Astrocyte of the cerebellum (primary cell): ENCODE measurements around the gene NHLRC4.

Source experiments
- DNase-seq: peaks from one replicate; pipeline ENCODE4 v3.0.0-alpha.2; 2011; ENCODE audit warnings: low read depth
- H3K4me3 ChIP-seq: 2 replicates; pipeline ENCODE4 v1.5.1; 2011; ENCODE audit warnings: mild to moderate bottlenecking, low read depth, low read length, moderate library complexity
- in situ Hi-C: cut with HindIII; loops from 2 replicates; pipeline ENCODE4 v1.10.0; 2017; ENCODE audit warnings: low sequenced_read_pairs
- TF ChIP-seq, protein P1 (sequence below): IDR thresholded peaks from 2 replicates; pipeline ENCODE4 v1.5.1; 2012; ENCODE audit warnings: low read length, low read depth, moderate library complexity, mild to moderate bottlenecking; ENCODE audit errors: missing control alignments

Gene NHLRC4, protein sequence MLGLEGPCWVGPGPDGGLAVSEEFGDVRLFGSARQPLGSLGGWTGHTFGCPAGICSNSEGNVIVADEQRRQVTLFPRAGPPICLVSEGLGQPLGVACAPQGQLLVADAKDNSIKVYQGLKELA

DNA sequence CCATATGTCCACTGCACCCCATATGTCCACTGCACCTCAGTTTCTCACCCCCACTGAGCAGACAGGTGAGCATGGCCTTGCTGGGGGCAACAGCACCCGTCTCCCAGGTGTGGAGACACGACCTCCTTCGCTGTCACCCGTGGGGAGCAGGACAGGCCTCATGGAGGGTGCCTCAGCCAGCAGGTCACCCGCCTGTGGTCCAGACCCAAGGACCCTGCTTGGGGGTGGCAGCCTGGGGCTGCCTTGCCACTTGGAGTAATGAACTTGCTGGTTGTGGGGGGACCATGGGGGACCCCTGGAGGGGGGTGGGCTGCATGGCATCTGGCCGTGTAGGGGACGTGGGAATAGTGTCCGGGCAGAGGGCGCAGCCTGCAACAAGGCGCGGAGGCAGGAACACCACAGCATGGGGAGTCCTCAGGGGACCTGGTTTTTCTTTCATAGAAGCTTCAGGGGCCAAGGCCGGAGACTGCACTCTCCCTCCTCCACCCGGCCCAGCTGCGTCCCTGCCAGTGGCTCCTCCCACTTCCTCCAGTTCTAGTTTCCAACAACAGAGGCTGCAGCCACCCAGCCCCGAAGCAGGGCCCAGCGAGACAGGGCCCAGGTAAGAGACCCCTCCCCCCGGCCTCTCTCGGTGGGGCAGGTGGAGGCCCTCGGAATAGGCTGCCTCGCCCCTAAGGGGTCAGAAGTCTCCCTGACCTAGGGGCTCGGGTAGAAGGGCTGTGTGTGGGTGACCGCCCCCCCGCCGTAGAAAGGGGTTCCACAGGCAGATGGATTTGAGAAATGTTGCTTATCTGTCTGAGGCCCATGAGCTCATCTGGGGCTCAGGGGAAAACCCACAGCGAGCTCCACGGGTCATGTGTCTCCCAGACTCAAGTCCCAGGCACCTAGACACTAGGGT is at the start of gene NHLRC4:
NHLRC4 (plus strand) TSS at position 531 of the 898 bp plus-strand sequence. CDS start 1,043 bp downstream, outside the sequence.
- DNase-seq: no peak
- TF ChIP-seq, protein P1, sequence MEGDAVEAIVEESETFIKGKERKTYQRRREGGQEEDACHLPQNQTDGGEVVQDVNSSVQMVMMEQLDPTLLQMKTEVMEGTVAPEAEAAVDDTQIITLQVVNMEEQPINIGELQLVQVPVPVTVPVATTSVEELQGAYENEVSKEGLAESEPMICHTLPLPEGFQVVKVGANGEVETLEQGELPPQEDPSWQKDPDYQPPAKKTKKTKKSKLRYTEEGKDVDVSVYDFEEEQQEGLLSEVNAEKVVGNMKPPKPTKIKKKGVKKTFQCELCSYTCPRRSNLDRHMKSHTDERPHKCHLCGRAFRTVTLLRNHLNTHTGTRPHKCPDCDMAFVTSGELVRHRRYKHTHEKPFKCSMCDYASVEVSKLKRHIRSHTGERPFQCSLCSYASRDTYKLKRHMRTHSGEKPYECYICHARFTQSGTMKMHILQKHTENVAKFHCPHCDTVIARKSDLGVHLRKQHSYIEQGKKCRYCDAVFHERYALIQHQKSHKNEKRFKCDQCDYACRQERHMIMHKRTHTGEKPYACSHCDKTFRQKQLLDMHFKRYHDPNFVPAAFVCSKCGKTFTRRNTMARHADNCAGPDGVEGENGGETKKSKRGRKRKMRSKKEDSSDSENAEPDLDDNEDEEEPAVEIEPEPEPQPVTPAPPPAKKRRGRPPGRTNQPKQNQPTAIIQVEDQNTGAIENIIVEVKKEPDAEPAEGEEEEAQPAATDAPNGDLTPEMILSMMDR: no peak
- H3K4me3 ChIP-seq: no peak within 1 kb of the TSS
- in situ Hi-C loops: no loop called here

DNA sequence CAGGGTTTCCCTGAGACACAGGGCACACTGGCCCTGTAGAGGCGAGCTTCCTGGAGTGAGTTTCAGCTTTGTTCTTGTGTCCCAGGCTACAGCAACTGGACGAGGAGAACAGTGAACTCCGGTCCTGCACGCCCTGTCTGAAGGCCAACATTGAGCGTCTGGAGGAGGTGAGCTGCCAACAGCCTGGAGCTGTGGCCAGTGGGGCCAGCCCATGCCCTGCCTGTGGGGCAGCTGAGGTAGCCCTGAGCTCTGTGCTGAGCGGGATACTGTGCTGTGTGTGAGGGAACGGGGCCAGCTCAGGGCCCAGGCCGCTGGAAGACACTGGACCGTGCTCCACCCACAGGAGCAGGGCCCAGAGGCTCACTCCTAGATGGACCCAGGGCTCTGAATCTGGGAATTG is 47.9 kb upstream of the NHLRC4 start:
- DNase-seq: no peak
- TF ChIP-seq, protein P1: no peak
- in situ Hi-C loops: no loop called here
- no peak overlapping the region for H3K4me3 ChIP-seq

DNA sequence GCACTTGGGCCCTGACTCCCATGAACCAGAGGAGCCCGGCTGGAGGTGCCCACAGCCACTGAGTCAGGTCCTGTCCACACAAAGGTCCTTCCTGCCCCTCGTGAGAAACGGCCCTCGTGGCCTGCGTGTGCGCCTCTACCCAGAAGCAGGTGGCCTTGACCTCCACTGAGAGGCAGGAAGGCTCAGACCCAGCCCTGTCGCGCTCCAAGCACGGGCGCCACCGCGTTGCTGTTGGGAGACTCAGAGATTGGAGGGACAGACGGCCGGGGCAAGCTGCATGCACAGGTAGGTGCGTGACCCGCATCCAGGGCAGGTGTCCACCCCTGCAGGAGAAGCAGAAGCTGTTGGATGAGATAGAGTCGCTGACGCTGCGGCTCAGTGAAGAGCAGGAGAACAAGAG is 47.4 kb upstream of the NHLRC4 start:
- TF ChIP-seq, protein P1: no peak
- H3K4me3 ChIP-seq: no peak overlapping the region
- DNase-seq: no peak
- in situ Hi-C loops: no loop called here

DNA sequence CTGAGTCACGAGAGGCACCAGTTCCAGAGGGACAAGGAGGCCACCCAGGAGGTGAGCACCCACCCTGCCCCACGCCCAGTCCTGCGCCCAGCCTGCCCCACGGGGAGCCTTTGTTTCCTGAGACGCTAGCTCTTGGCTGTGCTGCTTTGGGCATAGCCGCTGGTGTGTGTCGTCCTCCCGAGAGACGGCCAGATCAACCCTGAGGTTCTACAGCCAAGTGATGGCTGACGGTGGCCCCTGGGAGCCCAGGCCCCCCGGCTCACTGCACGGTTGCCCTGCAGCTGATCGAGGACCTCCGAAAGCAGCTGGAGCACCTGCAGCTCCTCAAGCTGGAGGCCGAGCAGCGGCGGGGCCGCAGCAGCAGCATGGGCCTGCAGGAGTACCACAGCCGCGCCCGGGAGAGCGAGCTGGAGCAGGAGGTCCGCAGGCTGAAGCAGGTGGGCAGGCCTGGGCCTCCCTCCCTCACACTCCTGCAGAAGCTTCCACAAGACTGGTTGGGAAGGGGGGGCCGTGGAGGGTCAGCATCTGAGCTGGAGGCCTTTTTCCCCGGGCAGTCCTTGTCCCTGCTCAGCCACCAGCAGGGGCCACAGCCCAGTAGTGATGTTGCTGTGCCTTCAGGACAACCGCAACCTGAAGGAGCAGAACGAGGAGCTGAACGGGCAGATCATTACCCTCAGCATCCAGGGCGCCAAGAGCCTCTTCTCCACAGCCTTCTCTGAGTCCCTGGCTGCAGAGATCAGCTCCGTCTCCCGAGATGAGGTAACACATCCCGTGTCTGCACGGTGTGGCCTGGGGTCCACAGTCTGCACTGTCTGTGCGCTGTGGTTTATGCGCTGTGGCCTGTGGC is 46.7 kb upstream of the NHLRC4 start:
- no peak for DNase-seq
- H3K4me3 ChIP-seq: no peak overlapping the region
- in situ Hi-C loops: no loop called here
- TF ChIP-seq, protein P1: no peak

DNA sequence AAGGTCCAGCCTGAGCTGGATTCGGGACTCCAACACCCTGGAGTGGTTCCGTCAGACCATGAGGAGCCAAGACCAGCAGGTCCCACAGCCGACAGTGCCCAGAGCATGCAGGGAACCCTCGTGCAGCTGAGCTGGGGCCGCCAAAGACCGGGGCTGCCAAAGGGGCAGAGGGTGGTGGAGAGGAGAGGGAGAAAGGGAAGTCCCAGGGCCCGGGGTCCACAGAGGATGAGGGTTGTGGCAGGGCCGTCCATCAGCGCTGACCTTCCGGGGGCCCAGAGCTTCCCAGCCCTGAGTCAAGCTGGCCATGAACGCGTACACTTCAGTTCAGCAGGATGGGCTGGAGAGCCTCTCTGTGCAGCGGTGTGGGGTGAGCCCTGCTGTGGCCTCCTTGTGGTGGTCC is 46.0 kb upstream of the NHLRC4 start:
- TF ChIP-seq, protein P1: no peak
- in situ Hi-C loops: no loop called here
- no peak overlapping the region for H3K4me3 ChIP-seq
- DNase-seq: no peak
